Transverse colon (tissue), 3 donors: ENCODE measurements around the gene CCDC167.

Experiments used
- POLR2A ChIP-seq: fragments of 450-650 bp; IDR thresholded peaks from one replicate; pipeline ENCODE4 v1.6.1; 2016; ENCODE audit warnings: antibody characterized with exemption, mild to moderate bottlenecking, moderate library complexity
- TF ChIP-seq, protein P1 (sequence below), 5 experiments: fragments of 200-600 bp in 3 of 5; fragments of 450-650 bp in 2 of 5; sonication (generic) in 3 of 5; IDR thresholded peaks; 1 replicate in 2 of 5; 2 replicates in 3 of 5; pipeline ENCODE4 v1.5.1; 2016 to 2017; ENCODE audit warnings: antibody characterized with exemption in 5 of 5, inconsistent platforms in 3 of 5, mild to moderate bottlenecking in 2 of 5, moderate library complexity in 1 of 5

- TF ChIP-seq, protein P1, sequence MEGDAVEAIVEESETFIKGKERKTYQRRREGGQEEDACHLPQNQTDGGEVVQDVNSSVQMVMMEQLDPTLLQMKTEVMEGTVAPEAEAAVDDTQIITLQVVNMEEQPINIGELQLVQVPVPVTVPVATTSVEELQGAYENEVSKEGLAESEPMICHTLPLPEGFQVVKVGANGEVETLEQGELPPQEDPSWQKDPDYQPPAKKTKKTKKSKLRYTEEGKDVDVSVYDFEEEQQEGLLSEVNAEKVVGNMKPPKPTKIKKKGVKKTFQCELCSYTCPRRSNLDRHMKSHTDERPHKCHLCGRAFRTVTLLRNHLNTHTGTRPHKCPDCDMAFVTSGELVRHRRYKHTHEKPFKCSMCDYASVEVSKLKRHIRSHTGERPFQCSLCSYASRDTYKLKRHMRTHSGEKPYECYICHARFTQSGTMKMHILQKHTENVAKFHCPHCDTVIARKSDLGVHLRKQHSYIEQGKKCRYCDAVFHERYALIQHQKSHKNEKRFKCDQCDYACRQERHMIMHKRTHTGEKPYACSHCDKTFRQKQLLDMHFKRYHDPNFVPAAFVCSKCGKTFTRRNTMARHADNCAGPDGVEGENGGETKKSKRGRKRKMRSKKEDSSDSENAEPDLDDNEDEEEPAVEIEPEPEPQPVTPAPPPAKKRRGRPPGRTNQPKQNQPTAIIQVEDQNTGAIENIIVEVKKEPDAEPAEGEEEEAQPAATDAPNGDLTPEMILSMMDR (IDR thresholded peaks at IDR 0.05) = no peak
- no peak for TF ChIP-seq POLR2A
Observed at GRCh38 chr6:37520926-37521325, 21.2 kb upstream of the CCDC167 start.
